Esophagus squamous epithelium (tissue), 4 donors: ENCODE measurements around the gene CD79B.

Experiments used
- POLR2A ChIP-seq, 4 donors: fragments of 450-650 bp; IDR thresholded peaks; one replicate each; pipeline ENCODE4 v1.6.1; 2017; ENCODE audit warnings: antibody characterized with exemption in 4 of 4, mild to moderate bottlenecking in 4 of 4, moderate library complexity in 3 of 4
- TF ChIP-seq, protein P1 (sequence below), 6 experiments: fragments of 450-650 bp in 4 of 6; fragments of 200-600 bp in 2 of 6; sonication (generic) in 2 of 6; IDR thresholded peaks; one replicate each; pipeline ENCODE4 v1.5.1; 2016 to 2019; ENCODE audit warnings: antibody characterized with exemption in 6 of 6, mild to moderate bottlenecking in 4 of 6, moderate library complexity in 4 of 6

DNA sequence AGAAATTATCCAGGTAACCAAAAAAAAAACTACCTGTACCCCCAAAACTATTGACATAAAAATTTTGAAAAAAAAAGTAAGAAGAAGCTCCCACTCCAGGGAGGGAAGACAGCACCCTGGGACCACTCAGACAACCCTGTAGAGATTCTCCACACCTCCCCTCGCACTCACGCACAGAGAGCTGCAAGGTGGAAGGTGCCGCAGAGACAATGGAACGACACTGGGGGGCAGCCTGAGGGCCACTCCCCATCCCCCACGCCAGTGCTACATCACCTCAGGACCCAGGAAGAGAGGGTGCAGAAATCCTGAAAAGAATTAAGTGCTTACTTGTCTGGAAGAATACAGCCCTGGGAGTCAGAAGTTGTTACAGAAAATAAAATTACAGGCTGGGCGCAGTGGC is 5.2 kb upstream of the CD79B start:
- TF ChIP-seq, protein P1, sequence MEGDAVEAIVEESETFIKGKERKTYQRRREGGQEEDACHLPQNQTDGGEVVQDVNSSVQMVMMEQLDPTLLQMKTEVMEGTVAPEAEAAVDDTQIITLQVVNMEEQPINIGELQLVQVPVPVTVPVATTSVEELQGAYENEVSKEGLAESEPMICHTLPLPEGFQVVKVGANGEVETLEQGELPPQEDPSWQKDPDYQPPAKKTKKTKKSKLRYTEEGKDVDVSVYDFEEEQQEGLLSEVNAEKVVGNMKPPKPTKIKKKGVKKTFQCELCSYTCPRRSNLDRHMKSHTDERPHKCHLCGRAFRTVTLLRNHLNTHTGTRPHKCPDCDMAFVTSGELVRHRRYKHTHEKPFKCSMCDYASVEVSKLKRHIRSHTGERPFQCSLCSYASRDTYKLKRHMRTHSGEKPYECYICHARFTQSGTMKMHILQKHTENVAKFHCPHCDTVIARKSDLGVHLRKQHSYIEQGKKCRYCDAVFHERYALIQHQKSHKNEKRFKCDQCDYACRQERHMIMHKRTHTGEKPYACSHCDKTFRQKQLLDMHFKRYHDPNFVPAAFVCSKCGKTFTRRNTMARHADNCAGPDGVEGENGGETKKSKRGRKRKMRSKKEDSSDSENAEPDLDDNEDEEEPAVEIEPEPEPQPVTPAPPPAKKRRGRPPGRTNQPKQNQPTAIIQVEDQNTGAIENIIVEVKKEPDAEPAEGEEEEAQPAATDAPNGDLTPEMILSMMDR (IDR thresholded peaks at IDR 0.05) = no peak
- TF ChIP-seq POLR2A (IDR thresholded peaks at IDR 0.05) = no peak
